ENCODE results near the gene EPHA3. TPM values are rescaled to one million over a fixed set of nuclear protein-coding genes. Genes with fewer than 3 reads are reported as not detected.

The EPHA3 gene
- total and polyA plus RNA-seq, 2 donors (not counting 3 experiments of a cell fraction or from before 2014, with no cell fraction given), result not detected

- Histone ChIP-seq H3K27ac (ENCODE audit: insufficient read depth, low read depth, low read length) (no peak overlapping the region), H2AFZ (ENCODE audit: low read depth, low read length) (no peak overlapping the region), H3K9ac (replicated peaks; ENCODE audit: extremely low read depth, insufficient read depth, low read length) (no peak overlapping the region), H3K4me3 (replicated peaks in 1 of 3; ENCODE audit: insufficient read depth in 1 of 3, low read depth in 1 of 3, low read length in 3 of 3) (no peak overlapping the region), H3K4me1 (ENCODE audit: control insufficient read depth, extremely low read depth, insufficient read depth, low read length) (no peaks in the 10 kb centered on the region), H4K20me1 (replicated peaks; ENCODE audit: control insufficient read depth, extremely low read depth, insufficient read depth, low read length) (no peaks in the 10 kb centered on the region), H3K4me2 (ENCODE audit: insufficient read depth, low read length) (no peak overlapping the region), H3K79me2 (ENCODE audit: control insufficient read depth, insufficient read depth, low read length) (no peaks in the 10 kb centered on the region), H3K9me1 (replicated peaks; ENCODE audit: control insufficient read depth, extremely low read depth, insufficient read depth, low read length) (no peaks in the 10 kb centered on the region), H3K27me3 (ENCODE audit: control insufficient read depth in 2 of 2, insufficient read depth in 2 of 2, low read length in 2 of 2) (no peaks in the 10 kb centered on the region), H3K36me3 (ENCODE audit: control insufficient read depth in 2 of 2, extremely low read depth in 1 of 2, insufficient read depth in 2 of 2, low read length in 2 of 2) (no peaks in the 10 kb centered on the region), H3K9me3 (replicated peaks; ENCODE audit: control insufficient read depth, insufficient read depth, low read length) (peaks cover 2% of the 10 kb centered on the region)
- intact Hi-C loops (cut with micrococcal nuclease) (no loop called here), dilution Hi-C loops (cut with MboI; ENCODE audit: extremely low pct_ligation_motif_present, low sequenced_read_pairs) (no loop called here)
- TF ChIP-seq JUN (IDR thresholded peaks at IDR 0.05; ENCODE audit: borderline replicate concordance, insufficient read depth, insufficient read length, low read depth) (no peak), POLR2AphosphoS5 (IDR thresholded peaks at IDR 0.05; ENCODE audit: insufficient read depth, low read depth, low read length) (no peak), MYC (IDR thresholded peaks at IDR 0.05; ENCODE audit: low read depth, low read length) (no peak), FOS (IDR thresholded peaks at IDR 0.05; ENCODE audit: borderline replicate concordance, insufficient read depth, low read length) (no peak), CTCF (IDR thresholded peaks at IDR 0.05; ENCODE audit: extremely low read depth in 1 of 2, insufficient read depth in 1 of 2, low read depth in 1 of 2, low read length in 2 of 2) (no peak), MAX (IDR thresholded peaks at IDR 0.05; ENCODE audit: insufficient read depth, insufficient read length) (no peak), POLR2A (IDR thresholded peaks at IDR 0.05; ENCODE audit: low read depth, low read length) (no peak), GATA2 (IDR thresholded peaks at IDR 0.05; ENCODE audit: insufficient read depth, insufficient read length, low read depth, low read length) (no peak), EZH2 (IDR thresholded peaks at IDR 0.05; ENCODE audit: borderline replicate concordance, low read depth, low read length, severe bottlenecking) (no peak)
- DNase-seq (ENCODE audit: low read depth, low spot score) (no peak), FAIRE-seq (no peak)
- no TSS peak for BruUV-seq (replicated peaks)
- POLR2A ChIA-PET, result no interaction called here
- CTCF ChIA-PET, result no interaction called here
Measured at GRCh38 chr3:89326997-89327396, 219.6 kb downstream of the EPHA3 start.
